Left cardiac atrium (tissue), 4 donors: ENCODE measurements around the gene SLCO6A1. TPM values are rescaled to one million over a fixed set of nuclear protein-coding genes. Genes with fewer than 3 reads are reported as not detected.
A peak's percentile ranks its signal among the peaks of the same experiment; 100 is the strongest.

Source experiments
- ATAC-seq, 2 donors: fragments of 200-7000 bp; cut with Tn5 transposase; one replicate each; pipeline ENCODE4 v1.9.1; 2020; ENCODE audit warnings: mild to moderate bottlenecking in 2 of 2, moderate library complexity in 2 of 2
- DNase-seq: peaks from one replicate; pipeline ENCODE4 v3.0.0-alpha.2; 2020
- intact Hi-C, 2 donors: fragments of 100-400 bp; cut with DNase I; formaldehyde crosslinking; loops; one replicate each; pipeline versions ENCODE4 v1.14.1 to v1.15.1; 2022 to 2023
- long read RNA-seq: library from polyadenylated mRNA; unstranded; transcript quantifications from one replicate; pipeline ENCODE4 v2.0.0, GENCODE V29; 2021
- total RNA-seq, 2 donors: library from RNA; stranded (reverse); fragmentation: NEBNext Ultra II Directional; extraction: Animal tissue kit (Norgen Biotek cat#: 25700); gene quantifications; one replicate each; pipeline ENCODE4 v1.2.1, GENCODE V29; 2021
- donor health status: DM: no; HTN: yes; CAD: no.
- donor health status: DM: no; HTN: yes; CAD: no; lungs with severe emphysema.
- donor health status: DM: yes; HTN: yes; CAD: no.
- donor health status: Dilated cardiomyopathy.

SLCO6A1 gene, protein sequence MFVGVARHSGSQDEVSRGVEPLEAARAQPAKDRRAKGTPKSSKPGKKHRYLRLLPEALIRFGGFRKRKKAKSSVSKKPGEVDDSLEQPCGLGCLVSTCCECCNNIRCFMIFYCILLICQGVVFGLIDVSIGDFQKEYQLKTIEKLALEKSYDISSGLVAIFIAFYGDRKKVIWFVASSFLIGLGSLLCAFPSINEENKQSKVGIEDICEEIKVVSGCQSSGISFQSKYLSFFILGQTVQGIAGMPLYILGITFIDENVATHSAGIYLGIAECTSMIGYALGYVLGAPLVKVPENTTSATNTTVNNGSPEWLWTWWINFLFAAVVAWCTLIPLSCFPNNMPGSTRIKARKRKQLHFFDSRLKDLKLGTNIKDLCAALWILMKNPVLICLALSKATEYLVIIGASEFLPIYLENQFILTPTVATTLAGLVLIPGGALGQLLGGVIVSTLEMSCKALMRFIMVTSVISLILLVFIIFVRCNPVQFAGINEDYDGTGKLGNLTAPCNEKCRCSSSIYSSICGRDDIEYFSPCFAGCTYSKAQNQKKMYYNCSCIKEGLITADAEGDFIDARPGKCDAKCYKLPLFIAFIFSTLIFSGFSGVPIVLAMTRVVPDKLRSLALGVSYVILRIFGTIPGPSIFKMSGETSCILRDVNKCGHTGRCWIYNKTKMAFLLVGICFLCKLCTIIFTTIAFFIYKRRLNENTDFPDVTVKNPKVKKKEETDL
- not detected for total RNA-seq
- long read RNA-seq = 0 reads

DNA sequence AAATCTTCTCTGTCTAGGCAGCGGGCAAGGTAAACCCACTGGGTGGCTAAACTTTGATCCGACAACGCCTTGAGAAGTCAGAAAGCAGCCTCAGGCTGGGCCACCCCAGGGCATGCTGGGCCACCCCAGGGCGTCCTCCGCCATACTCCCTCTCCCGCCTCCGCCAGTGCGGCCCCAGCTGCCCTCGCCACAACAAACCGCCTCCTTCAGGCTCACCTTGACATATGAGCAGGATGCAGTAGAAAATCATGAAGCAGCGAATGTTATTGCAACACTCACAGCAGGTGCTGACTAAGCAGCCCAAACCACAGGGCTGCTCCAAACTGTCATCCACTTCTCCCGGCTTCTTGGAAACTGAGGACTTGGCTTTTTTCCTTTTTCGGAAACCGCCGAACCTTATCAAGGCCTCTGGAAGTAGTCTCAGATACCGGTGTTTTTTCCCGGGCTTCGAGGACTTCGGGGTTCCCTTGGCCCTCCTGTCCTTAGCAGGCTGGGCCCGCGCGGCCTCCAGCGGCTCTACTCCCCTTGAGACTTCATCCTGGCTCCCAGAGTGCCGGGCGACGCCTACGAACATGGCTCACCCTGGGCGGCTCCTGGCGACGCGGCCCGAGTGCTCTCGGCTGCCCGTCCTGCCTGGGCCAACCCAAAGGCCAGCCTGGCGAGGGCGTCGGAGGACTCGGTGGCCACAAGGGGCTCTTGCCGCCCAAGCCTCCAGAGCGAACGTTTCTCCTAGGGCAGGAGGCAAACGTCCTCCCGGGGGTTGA is at the start of gene SLCO6A1:
Gene SLCO6A1, minus strand, starts transcription at position 731 of the 764 bp plus-strand sequence. Its CDS starts 157 bp downstream, at position 574.
- DNase-seq (no peak), ATAC-seq (no peak)
- intact Hi-C loops = no loop called here

DNA sequence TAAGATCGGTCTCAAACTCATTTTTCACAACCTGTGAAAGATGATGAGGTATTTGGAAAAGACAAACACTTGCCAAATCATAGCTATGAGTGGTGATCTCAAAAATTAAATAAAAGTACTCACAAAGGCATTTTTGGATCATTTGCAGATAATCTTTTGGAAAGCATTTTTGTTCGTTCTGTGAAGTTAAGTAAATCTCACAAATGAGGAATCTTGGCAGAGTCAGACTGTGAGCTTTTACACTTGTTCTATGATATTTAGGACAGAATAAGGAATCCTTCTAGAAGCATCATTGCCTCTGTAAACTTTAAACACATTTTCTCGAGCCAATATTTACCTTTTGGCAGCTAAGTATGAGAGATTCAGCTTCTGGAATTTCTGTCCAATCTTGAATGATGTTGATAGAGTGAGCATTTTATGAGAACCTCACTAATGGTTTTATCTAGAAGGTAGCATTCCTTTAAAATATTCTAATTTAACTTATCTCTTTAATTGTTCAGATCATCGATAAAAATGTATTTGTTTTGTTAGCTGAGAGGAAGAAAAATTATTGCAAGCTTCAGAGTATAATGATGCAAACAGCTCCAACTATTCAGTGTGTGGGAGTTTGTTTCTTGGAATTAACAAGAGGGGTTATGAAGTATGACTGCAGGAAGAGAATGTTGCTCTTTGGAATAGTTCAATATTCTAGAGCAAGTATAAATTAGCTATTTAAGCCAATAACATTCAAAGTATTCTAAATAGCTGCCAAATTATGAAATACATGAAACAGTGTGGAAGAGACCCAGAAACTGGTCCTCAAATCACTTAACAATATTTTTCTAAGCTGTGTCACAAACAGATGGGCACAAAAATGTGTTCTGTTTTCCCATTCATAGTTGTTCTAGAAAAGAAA is 48.6 kb upstream of the SLCO6A1 start:
- intact Hi-C loops = no loop called here
- DNase-seq (no peak), ATAC-seq (peak in 1 of 2 donors; percentile 80)

DNA sequence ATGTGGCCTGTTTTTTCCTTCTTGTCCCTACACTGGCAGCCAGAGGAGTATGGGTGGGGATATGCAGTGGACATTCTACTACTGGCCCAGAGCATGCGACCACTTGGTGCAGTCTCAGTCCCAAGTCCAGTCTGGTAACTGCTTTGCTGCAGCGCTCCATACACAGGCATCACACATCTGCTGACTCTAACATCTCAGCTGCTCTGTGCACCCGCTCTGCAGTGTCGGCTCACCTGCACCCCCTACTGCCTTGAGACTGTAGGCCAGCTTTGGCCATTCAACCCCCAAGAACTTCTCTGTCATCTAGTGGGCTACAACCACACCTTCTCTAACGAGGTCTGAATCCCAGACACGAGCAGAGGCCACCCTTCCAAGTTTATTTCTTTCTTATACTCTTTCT is 46.4 kb upstream of the SLCO6A1 start:
- no peak for ATAC-seq
- DNase-seq = no peak
- intact Hi-C loops = no loop called here

DNA sequence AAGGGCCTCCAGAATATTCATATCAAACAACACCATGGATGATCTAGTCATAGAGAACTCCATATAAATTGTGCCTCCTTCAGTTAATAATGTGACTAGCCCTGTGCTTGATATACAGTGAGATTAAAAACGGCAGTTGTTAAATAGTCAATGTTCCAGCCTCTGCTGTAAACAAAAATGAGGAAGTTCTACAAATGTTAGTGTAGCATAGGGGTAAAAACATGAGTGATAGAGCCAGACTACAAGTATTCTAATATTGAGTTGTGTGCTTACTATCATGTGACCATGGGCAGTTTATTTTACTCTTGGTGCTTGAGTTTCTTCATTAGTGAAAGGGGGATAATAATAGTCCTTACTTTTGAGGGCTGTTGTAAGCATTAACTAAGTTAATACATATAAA is 43.3 kb upstream of the SLCO6A1 start:
- ATAC-seq (no peak), DNase-seq (no peak)
- intact Hi-C loops = no loop called here

DNA sequence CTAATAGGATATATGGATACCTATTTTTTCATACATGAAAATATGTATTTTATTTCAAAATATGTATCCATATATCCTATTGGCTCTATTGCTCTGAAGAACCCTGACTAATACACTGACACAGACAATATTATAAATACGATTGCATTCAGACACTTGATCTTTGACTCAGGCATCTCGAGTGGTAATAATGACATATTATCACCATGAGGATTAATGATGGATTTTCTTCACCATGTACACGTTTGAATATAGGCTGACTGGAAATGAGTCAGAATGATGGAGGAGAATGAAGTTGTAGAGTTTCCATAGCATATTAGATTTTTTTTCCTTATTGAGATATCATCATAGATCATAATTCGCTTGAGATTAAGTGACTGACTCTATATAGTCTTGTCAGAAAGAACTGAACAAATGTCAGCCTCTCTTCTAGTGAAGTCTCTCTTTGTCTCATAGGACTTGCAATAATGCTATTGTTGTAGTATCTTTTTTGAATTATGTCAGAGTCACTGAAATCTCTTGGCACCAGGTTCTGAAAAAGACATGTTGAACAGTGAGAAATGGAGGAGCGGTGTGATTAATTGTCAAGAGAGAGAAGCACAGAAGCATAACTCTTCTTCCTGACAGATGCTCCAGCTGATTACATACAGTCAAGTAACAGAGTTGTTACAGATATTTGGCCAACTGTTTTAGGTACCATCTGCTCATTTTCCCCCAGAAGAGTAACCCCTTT is 41.4 kb upstream of the SLCO6A1 start:
- intact Hi-C loops = loop anchor here in 1 of 2 donors (10.0 kb wide), 2 partner anchors 495 to 595 kb away; no protein-coding TSS in a partner anchor
- ATAC-seq = no peak
- no peak for DNase-seq

DNA sequence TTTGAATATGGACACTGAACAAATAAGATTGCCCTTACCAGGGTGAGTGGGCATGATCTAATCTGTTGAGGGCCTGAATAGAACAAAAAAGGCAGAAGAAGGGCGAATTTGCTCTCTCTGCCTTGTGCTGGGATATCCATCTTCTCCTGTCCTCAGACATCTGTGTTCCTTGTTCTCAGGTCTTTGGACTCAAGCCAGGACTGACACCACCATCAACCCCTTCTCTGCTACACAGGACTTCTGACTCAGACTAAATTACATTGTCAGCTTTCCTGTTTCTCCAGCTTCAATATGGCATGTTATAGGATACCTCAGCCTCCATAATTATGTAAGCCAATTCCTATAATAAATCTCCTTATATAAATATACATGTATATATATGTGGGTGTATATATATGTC is 40.8 kb upstream of the SLCO6A1 start:
- peak in 1 of 2 donors; percentile 34 for ATAC-seq
- no peak for DNase-seq
- intact Hi-C loops = loop anchor here in 1 of 2 donors (10.0 kb wide), 2 partner anchors 495 to 595 kb away; no protein-coding TSS in a partner anchor

DNA sequence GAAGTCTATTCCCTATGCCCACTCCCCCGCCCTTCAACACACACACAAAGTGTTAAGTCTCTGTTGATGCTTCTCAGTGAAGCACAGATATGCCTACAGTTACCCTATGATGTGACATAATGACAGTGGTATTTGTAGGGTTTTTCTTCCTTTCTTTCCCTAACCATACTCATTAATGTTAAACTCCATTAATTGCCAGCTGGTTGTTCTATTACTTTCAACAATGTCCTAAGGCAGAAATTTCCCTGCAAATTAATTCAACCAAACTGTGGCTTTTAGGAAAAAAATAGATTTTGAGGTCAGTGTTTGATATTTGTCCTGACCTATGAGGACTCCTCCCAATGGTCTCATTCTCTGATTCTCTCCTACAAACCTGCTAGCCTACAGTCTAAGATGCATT is 38.2 kb upstream of the SLCO6A1 start:
- intact Hi-C loops = loop anchor here in 1 of 2 donors (10.0 kb wide), 2 partner anchors 498 to 598 kb away; no protein-coding TSS in a partner anchor
- no peak for DNase-seq
- ATAC-seq = no peak

DNA sequence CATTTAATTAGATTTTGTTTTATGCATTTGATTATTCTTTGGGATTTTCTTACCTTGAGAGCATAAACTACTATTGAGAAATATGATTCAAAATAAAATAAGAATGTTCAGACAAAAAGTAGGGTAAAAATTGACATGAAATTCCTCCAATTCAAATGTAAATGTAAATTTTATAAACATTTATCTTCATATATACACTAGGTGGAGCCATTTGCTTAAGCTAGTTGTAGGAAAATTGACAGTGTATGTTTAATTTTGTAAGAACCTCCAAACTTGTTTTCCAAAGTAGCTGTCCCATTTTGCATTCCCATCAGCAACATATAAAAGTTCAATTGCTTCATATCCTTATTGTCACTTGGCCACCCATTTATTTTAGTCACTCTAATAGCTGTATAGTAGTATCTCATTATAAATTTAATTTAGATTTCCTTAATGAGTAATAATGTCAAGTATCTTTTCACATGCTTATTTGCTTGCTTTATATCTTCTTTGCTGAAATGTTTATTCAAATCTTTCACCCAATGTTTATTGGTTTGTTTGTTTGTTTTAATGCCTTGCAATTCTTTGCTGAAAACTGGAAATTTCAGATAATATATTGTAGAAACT is 37.6 kb upstream of the SLCO6A1 start:
- ATAC-seq = no peak
- intact Hi-C loops = loop anchor here in 1 of 2 donors (10.0 kb wide), 2 partner anchors 498 to 598 kb away; no protein-coding TSS in a partner anchor

DNA sequence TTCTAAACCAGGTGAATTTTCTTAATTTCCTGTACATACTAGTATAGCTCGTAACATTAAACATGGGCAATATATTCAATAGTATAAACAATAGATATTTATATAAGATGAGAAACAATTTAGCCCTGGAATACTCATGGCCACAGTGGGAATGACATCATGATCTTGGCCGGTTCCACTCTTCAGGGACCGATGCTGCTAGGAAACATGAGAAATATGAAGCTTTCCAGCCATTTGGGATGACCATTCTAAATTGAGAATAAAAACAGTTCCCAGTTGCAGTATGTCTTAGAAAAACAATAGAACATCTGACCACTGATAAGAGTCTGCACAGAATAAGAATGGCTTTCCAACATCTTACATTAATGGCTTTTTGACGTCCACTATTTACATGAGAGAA is 33.3 kb upstream of the SLCO6A1 start:
- DNase-seq = peak; percentile 38
- ATAC-seq = peak; percentile 58 to 83

More for the DNA sequence above, 37.6 kb upstream of the SLCO6A1 start:
- DNase-seq = no peak

DNA sequence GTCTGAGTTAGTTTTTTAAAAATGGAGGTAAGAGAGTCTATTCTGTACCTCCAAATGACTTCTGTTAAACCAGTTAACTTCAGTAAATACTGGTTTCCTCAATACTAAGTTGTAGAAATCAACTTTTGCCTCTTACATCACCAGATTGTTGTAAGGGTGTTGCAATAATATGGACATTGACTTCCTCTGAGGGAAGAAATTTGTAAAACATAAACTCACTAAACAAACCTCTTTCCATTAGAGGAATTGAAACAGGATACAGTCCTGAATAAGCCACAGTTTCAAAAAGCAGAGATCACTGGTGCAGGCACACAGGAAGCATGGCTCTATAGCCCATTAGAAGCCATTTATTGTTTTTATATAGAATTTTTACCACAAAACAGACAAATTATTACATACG is 32.7 kb upstream of the SLCO6A1 start:
- intact Hi-C loops = loop anchor here in 1 of 2 donors (10.0 kb wide), 2 partner anchors 503 to 603 kb away; no protein-coding TSS in a partner anchor
- ATAC-seq (peak; percentile 32 to 67), DNase-seq (no peak)

More for the DNA sequence above, 33.3 kb upstream of the SLCO6A1 start:
- intact Hi-C loops = loop anchor here in 1 of 2 donors (10.0 kb wide), 2 partner anchors 503 to 603 kb away; no protein-coding TSS in a partner anchor

DNA sequence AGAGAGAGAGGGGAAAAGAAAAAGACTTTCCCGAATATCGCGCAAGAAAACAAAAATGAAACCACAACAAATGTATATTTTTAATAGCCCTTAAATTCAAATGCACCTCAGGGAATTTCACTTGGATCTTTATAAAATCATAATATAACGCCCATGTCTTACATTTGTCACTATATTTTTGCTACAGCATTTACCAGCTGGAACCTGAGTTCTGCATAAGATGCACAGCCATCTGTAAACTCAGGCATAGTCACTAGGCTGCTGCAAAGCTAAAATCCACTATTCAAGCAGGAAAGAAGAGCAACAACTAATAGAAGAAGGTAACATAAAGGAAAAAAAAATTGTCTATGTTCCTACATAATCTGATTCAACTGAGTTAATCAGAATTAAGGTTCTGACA is 30.6 kb upstream of the SLCO6A1 start:
- intact Hi-C loops = no loop called here
- DNase-seq (no peak), ATAC-seq (no peak)

DNA sequence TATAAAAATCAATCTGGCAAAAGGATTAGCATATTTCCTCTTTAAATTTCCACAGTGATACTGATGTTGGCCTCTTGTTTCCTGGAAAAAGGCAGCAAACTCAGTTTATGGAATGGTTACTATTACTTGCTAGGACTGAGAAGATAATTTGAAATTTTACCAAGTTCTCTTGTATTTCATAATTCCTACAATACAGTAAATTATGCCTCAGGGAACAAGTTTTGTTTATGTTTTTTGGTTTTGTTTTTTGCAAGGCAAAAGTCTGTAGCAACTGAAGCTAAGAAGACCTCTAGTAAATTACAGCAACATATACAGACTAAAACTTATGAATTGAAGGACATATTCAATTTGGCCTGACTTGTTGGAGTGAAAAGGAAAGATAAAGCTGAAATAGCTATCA is 30.2 kb upstream of the SLCO6A1 start:
- DNase-seq (no peak), ATAC-seq (no peak)
- intact Hi-C loops = no loop called here

DNA sequence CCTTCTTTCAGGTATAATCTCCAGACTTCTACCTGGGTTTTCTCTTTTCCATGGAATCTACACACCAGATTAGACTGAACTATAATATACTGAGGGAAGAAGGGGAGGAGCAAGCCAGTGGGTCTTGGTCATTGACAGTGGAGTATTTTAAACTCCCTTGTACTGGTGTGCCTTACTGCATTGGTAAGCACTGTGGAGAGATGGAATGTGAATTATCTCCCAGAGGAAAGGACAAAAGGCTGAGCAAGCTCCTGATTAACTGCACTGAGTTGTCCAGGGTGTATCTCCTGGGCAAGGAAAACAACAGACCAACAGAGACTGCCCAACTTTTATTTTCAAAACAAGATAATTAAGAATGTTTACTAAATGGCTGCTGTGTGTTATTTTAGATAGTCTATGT is 29.8 kb upstream of the SLCO6A1 start:
- ATAC-seq (peak; percentile 49 to 69), DNase-seq (no peak)
- intact Hi-C loops = no loop called here

DNA sequence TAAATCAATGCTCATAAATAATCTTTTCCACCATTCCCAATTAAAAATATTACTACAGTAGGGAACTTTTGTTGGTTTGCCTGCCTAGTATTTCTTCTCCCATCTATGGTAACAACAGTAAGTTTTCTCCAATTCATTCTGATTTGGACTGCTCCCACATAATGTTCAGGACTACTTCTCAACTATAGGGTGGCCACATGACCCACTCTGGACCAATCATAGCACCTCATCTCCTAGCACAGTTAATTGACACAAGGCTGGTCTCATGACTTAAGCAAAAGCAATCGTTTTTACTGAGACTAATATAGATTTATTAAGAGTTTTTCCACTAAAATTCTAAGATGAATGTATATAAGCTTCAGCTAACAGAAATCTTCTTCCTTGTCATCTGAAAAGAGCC is 28.7 kb upstream of the SLCO6A1 start:
- DNase-seq (no peak), ATAC-seq (no peak)
- intact Hi-C loops = no loop called here

DNA sequence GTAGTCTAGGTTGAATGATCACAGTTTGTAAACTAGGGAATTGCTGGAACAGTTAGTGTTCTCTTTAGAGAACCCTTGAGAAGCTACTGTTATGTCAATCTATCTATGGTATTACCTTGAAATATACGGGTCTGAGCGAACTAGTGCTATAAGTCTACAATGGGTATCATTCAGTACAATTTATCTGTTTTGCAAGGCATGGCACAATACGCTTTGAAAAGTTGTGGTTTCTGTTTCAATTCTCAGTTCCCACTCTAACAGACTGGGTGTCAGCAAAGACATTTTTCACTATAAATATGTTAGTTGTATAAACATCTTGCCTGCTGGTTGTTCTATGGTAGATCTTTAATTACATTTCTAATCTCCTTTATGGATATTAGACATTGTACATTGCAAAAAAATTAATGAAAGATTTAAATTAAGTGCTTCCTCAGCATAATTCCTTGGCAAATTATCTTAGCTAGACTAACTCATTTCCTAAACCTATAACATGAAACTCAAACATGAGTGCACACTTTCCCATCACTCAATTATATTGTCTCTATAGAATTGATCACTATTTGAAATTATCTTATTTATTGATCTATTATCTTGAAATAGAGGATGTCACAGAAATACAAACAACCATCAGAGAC is 24.9 kb upstream of the SLCO6A1 start:
- intact Hi-C loops = no loop called here
- DNase-seq = no peak
- ATAC-seq = no peak

DNA sequence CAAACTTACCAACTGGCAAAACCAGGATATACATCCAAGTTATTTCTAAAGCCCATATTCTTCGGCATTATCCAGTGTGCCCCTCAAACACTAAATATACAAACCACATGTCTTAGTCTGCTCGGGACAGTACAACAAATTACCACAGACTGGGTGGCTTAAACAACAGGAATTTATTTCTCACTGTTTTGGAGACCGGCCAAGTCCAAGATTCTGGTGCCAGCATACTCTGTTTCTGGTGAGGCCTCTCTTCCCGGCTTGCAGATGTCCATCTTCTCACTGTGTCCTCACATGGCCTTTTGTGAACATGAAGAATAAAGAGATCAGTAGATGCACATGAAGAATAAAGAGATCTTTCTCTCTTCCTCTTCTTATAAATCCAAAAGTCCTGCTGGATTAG is 12.9 kb upstream of the SLCO6A1 start:
- DNase-seq (peak; percentile 49), ATAC-seq (peak; percentile 71 to 78)
- intact Hi-C loops = no loop called here
